Inflammatory macrophage treated with lipopolysaccharide for 1 hour (primary cell): ENCODE measurements around the gene TPD52L1.
A peak's percentile ranks its signal among the peaks of the same experiment; 100 is the strongest.

Experiments used
- DNase-seq, 2 donors: peaks; one replicate each; pipeline ENCODE4 v3.0.0-alpha.2; 2020 to 2022

TPD52L1 gene

DNA sequence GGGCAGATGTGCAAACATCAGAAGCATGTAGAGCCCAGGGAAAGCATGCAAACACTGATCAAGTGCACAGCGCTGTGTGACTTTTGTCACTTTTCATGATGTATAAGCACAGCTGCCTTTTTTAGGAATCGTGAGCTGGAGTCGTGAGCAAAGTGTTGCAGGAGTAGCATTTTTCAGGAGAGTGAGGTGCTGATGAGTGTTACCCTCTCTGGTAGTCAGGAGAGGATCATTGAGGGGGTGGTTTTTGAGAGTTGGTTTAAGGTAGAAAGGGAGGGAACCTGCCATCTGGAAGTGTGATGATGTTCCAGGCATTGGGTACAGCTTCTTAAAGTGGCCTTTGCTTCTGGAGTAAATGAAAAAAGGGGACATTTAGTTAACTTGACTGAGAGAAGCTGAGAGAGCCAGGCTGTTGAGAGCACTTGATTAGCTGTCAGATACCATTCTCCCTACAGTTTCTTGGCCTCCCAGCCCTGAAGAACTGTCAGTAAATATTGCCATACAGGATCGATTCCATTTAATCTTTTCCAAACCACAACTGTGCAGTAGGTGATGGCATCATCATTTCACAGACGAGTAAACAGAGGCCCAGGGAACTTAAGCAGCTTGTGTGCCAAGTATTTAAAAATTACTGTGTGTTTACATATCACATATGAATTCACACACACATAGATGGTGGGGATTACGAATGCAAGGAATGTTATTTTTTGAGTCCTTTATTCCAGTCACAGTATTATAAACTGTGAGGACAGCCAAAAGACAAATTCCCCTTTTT, 28.9 kb downstream of the TPD52L1 start:
- no peak for DNase-seq

DNA sequence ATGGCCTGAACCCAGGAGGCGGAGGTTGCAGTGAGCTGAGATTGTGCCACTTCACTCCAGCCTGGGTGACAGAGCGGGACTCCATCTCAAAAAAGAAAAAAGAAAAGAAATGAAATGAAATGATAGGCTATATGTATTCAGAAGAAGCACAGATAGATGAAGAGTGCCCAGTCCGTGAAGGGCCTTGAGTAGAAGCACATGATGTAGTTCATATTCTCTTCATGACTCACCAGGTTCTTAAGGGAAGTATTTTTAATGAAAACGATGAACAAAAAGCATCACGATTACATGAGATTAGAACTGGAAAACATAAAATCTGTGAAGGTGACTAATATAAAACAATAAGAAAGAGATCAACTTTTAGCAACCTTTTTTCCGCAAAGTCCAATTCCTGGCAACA, 29.8 kb downstream of the TPD52L1 start:
- DNase-seq: no peak

DNA sequence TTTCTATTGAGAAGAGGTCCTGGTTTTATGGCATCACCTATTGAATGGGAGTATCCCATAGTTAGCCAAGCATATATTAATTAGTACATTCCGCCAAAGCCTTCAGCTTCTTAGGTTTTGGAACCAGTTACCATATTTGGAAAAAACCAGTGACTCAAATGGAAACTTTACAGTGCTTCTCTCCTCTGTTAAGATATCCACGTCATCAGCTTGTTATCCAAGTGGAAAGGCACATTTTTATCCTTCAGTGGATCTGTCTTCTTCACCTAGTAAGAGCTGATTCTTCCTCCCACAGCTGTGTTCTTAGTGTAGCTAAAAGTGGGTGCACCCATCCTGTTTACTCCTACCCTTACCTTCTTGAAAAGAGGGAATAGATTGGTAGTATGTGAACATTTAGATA, 34.5 kb downstream of the TPD52L1 start:
- no peak for DNase-seq

DNA sequence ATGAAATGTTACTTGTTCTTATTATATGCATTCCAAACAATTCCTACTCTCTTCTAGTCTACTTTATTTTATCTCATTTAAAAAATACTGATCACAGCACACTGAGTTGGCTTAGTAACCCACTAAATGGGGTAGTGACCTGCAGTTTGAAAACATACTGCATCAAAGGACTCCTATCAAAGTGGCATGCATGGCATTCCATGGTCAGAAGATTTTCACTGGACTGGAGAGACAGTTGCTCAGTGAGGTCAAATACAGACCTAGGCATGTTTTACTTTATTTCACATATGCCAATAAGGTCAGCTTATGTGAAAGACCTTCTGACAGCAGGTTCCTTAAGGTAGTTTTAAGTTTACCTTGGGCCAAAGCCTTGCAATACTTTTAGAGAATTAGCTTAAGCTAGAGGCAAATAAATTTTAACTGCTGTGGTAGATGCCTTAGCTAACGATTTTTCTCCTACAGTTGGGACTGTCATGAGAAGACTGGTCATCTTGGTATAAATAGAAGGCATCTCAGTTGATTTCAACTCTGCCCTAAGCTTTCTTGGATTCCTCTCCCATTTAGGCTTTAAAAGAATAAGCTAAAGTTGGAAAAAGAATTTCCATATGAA, 35.1 kb downstream of the TPD52L1 start:
- DNase-seq: no peak

DNA sequence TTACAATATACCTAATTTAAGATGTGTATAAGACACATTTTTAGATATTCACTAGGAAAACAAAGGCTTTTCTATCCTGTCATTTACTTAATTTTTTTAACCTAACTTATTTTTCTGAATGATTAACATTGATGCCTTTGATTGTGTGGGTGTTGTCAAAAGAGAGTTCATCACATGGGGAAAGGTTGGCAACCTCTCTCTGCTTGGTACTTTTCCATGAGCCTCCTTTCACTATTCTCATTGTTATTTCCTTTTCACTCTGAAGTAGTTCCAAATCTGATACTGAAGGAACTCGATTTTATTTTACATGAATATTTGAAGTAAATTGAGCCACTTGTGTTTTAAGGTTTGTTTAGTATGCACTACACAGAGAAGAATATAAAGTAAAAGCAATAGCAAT, 35.9 kb downstream of the TPD52L1 start:
- no peak for DNase-seq

DNA sequence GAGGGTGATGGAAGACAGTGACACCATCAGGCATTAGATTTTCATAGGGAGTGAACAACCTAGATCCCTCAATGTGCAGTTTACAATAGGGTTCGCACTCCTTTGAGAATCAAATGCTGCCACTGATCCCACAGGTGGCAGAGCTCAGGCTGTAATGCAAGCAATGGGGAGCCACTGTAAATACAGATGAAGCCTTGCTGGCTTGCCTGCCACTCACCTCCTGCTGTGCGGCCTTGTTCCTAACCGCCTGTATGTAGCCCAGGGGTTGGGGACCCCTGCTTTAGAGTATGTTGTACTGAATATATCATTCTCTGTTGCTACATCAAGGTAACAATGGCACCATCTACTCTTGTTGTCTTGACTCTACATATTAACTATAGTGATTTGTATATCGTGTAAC, 37.1 kb downstream of the TPD52L1 start:
- DNase-seq: no peak

DNA sequence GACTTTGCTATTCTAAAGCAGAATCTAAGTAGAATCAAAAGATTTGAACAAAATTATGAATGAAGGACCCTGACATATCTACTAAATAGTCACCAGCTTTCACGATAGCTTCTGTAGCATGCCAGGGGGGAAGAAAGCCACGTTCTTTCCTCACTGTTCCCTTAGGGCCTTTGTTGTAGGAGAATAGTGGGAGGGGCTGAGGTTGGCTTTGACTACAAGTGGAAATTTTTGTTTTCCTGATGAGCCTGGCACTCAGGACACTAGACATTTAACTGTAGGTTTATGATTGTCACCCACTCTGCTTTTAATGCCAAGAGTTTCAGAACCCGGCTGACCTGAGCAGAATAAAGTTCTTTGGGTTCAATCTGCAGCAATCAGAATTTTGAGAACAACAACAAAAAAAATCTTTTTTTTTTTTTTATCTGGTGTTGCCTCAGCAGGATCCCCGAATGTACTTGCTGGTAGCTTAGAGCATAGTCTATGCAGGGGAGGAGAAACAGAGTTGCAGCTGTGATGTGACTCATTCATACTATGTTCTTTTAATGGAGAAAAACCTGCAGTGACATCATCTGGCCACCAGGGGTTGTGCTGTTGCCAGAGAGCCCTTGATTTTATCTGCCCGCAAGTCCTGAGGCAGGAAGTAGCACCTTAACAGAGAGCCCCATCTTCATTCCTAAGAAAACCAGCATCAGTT, 38.5 kb downstream of the TPD52L1 start:
- DNase-seq: peak; percentile 77 to 87

DNA sequence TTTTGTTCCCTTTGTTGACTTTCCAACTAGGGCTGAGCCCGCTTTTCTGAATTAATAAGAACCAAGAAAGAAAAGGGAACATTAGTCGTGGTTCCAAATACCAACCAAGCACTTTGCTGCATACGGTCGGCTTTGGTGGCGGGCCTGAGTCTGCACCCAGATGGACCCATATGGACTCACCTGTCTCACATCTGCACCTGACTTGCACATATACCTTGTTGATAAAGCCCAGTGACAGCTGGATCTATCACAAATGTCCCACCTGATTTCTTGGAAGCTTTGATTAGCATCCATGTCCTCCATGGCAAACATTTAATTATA, 39.0 kb downstream of the TPD52L1 start:
- no peak for DNase-seq

DNA sequence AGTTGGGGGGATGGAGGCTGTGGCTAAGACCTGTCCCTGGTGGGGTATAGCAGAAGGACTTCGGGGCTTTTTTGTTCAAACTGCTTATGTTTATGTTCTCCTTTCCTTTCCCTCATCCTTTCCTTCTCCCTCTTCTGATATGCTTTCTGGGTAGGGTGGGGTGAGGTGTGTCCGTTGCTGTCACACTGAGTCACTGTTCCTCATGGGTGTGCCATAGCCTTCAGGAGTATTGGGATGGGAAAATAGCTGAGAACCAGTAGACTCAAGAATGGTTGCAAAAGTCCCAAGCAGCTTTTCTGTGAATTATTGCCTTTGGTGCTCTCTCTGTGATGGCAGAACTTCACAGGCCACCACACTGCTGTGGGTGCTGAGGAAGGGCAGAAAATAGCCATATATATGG, 39.6 kb downstream of the TPD52L1 start:
- no peak for DNase-seq

DNA sequence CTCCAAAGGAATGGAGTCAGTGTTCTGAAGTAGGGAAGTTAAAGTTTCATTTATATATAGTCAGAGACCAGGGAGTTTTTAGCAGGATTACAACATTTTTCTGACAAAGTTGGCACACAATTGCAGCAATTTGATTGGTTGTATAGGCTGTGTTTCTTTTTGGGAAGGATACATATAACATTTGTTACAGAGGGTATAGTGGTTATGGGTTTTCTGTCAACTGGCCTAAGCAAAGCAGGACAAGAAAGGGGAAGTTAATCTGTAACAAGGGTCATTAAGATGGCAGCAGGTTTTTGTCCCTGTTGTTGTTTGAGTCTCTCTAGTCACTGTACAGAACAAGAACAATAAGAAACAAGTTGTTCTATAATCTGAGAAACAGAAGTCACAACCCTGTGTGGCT, 41.4 kb downstream of the TPD52L1 start:
- DNase-seq: peak; percentile 80 to 89

DNA sequence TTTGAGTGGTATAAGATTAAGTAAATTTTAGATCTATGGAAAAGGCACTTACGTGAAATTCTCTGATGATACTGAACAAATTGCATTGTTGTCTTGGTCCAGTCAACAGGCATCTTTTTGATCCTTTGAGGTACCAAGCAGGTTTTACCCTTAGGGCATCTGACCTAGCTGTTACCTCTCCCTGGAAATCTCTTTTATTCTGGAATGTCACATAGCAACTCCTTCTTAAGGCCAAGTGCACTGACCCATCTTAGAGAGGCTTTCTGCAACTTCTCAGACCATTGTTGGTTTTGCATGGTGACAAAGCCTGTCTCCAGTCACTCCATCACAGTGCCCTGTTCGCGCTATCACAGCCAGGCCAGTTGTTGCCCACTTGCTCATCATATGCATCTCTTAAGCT, 42.0 kb downstream of the TPD52L1 start:
- DNase-seq: no peak

DNA sequence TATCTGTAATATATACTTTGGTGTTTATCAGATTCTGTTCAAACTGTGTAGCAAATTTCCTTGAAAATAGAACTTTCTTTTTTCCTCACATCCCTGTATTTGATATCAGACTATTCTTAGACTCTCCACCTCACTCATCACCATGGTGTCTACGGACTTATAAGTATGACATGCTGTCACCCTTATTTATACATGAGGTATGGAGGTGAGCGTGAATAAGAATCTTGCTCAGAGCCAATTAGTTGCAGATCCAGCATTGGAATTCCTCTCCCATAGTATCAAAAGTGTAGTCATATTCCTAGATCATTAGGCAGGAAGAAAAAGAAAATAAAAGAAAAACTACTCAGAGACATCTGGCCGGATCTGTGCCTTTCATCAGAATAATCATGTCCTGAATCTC, 43.0 kb downstream of the TPD52L1 start:
- no peak for DNase-seq

DNA sequence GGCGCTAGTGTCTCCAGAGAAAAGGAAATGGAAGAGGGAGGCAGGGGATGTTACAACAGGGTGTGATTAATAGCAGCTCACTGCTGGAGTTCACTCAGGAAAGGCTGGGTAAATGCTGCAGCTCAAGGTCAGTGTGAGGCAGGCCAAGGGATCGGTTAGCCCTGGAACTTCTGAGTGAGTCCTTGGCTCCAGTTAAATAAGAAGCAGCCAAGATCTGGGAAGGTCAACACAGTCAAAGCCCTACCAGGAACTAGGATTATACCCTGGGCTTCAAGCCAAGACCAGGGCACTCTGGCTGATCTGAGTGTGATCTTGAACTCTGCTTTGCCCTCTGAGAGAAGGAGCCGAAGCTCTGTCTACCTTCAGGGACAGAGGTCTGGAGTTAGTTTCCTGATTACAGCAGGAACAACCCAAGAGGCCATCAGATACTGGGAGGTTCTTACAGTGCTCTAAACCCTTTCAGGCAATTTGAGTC, 44.3 kb downstream of the TPD52L1 start:
- peak in 1 of 2 donors; percentile 33 for DNase-seq

DNA sequence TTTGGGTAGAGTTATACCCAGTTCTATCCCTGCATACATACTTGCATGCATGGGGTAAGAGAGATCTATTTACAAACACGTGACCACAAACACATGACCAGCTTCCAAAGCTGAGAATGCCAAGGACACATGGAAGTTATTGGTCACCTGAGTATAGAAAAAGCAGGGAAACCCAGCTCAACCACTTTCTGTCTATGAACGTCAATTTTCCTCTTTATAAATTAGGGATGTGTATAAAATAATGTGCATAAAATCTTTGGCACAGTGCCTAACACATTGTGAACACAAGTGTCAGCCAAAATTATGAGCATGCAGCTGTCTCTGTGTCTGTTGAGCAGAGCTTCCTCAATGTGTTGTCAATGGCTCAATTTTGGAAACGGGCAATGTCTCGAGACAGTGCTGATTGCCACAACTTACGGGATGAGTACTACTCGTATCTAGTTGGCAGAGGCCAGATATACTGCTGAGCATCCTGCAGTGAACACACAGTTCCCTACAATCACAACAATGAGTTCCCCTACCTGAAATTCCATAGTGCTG, 44.9 kb downstream of the TPD52L1 start:
- peak; percentile 45 to 68 for DNase-seq

DNA sequence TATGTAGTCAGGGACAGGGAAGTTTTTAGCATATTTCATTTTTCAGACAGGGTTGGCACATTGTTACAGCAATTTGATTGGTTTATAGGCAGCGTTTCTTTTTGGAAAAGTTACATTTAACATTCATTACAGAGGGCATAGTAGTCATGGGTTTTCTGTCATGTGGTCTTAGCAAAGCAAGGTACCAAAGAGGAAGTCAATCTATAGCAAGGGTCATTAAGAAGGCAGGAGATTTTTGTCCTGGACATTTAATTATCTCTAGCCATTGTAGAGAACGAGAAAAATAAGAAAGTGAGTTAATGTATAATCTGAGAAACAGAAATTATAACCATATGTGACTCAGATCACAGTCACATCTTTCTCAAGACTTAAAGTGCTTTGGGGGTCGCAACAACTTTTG, 47.4 kb downstream of the TPD52L1 start:
- peak; percentile 27 to 60 for DNase-seq

DNA sequence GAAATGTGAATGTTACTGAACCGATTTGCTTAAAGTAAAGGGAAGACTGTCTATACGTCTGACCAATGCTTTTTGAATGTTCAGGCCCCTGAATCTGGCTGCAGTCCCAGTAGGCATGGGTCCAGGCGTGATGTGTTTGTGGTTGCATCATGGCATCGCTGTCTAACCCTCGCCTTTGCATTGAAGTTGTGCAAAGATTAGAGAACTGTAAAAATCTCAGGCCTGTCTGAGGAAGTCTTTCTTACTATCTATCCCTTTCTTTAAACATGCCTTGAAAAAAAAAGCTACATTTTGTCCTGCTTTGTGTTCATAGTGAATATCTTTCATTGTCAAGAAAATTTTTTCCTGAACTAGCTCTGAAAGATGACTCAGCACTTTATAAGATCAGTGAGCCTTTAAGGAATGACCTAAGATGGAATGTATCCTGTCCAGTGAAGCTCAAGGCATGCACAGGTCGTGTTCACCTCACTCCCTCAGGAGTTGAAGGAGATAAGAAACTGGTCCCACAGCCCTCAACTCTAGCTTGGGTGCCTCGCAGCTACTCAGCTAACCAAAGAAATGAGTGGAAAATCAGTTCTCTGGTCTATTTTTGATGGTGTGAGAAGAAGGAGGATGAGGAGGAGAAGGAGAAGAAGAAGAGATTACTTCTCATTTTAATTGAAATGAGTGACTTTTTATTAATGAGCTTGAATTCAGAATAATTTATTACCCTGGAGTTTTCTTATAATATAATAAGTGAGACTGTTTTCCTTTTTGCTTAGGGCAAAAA, 48.6 kb downstream of the TPD52L1 start:
- DNase-seq: peak; percentile 68 to 73

DNA sequence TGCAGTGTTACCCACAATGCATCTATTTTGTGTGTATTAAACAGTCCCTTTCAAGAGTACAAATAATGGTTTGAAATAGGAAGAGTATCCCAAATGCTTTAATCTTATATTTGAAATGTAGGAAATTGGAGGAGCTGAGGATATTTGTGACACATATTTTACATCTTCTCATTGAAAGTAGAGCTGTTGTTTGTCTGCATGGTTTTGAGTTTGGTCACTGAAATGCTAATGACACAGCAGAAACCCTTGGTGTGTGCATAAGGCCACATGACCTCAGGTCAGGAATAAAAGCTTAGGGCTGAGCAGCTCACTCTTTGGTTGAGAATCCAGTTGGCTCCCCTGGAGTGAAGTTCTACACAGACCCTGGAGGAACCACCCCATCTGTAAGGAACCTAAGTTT, 49.8 kb downstream of the TPD52L1 start:
- no peak for DNase-seq

DNA sequence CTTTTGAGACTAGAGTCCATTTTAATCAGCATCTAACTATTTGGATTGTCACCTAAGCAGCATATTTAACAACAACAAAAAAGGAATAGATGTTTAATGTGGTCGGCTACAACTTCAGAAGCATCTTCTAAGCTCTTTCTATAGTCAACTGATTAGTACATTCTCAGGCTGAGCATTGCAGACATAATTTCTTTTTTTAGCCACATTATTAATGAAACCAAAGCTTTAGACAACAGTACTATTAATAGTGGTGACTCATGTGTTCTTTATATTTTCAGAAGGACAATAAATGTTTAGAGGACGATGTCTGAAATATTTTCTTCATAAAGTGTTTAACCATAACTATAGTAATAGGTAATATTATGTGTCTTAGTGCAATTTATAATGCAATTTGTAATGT, 52.4 kb downstream of the TPD52L1 start:
- no peak for DNase-seq

DNA sequence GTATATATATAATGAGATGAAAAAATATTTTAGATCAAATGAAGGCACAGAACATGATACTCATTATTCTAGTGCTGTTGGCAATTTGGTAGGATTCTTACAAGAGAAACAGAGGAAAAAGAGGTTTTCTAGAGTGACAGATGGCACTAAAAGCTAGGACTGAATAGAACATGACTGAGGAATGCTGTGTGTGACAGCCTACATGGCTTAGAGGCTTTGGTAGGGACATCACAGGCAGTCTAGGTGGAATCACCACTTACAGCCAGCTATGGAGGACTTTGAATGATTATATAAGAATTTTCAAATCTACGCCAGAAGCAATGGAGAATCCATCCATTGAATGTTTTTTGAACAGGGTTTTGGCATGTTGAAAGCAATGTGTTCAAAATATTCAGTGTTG, 52.8 kb downstream of the TPD52L1 start:
- no peak for DNase-seq

DNA sequence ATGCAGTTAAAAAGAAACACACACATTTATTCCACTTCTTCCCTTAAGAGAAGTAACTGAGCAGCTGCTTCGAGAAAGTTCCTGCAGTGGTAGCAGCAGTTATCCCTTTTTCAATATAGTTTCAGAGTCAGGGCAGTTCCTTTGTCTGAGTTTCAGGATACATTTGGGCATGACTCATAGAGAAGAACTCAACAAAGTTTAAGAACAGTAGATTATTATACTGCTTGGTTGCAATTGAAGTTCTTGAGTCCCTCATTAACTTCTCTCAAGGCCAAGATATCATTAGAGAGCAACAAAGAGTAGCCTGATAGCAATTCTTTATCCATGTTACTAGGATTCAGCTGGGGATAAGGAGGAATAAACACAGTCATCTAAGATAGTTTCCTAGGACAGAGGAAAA, 54.4 kb downstream of the TPD52L1 start:
- DNase-seq: no peak

DNA sequence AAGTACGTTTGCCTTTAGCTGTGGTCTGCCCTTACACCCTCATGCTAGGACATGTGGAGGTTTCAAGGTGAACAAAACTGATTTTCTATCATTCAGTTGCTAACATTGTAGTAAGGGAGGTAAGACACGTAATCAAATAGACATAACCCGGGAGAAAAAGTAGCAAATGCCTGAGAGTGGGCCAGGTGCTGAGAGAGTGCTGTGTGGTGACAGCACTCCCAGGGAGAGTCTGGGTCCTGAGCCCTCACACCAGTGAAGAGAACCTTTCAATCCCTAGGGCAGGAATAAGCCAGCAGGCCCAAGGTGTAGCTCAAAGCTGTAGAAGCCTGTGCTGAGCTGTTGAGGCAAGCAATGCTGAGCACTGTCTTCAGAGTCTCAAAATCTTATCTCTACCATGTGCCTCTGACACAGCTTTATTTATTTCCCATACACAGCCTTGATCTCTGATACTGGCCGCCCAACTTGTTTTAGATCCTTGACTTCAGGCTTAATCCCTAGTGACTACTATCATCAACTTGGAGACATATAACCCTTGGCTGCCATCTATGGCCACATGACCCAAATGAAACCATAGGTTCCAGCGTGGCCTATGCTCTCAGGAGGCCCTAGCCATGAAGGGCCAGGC, 55.2 kb downstream of the TPD52L1 start:
- no peak for DNase-seq

DNA sequence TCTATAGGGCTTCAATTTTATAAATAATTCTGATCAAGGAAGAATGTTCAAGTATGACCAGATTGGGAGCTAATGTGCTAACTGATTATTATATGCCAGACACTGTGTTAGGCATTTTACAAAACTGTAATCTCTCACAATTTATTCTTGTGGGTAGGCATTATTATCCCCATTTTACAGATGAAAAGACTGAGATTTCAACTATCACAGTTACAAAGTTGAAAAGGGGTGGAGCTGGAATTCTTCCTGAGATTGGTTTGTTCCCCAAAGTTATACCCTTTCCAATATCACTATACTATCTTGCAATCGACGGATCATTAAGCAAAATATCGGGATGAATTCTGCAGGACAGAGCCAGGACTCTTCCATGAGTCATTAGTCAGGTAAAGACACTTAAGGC, 57.1 kb downstream of the TPD52L1 start:
- DNase-seq: no peak

DNA sequence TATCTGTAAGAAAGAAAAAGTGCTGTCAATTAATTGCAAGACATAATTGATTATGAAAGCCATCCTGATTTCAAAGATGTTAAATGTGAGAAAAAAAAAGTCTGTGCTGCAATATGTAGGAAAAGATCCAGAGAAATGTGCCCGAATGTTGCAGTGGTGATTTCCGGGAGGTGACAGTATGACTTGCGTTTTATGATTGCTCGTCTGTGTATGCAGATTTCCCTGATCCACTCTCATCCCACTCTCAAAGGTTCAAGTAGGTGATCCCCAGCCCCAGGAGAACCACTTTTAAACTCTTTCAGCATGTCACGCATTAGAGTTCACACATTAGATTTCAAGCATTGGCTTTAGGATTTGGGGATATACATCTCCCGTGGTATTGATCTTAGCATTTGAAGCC, 57.8 kb downstream of the TPD52L1 start:
- no peak for DNase-seq
